AG04449 (cell line): ENCODE results near the gene SLC7A6.

Experiments
- CTCF ChIA-PET: fragments of 350-600 bp; formaldehyde crosslinking; extraction: SDS; loops from one replicate; lab custom pipeline; 2021; ENCODE audit warnings: antibody characterized with exemption; lab: Yijun Ruan, JAX
- POLR2A ChIA-PET: fragments of 400-600, 350-600 bp; formaldehyde crosslinking; extraction: SDS; loops from one replicate; lab custom pipeline; 2020; ENCODE audit warnings: antibody characterized with exemption, inconsistent platforms; lab: Yijun Ruan, JAX
- DNase-seq: peaks from one replicate; pipeline ENCODE4 v3.0.0-alpha.2; 2010; ENCODE audit warnings: low read depth, low spot score
- H3K4me3 ChIP-seq: 2 replicates; pipeline ENCODE4 v1.5.1; 2011; ENCODE audit warnings: low read depth, mild to moderate bottlenecking, control low read depth, low read length
- CTCF ChIP-seq: IDR thresholded peaks from one replicate; pipeline ENCODE4 v1.5.1; 2011; ENCODE audit warnings: mild to moderate bottlenecking, moderate library complexity, low read length, control low read depth, inconsistent platforms; ENCODE audit not compliant: insufficient read depth; ENCODE audit errors: missing control alignments

SLC7A6 gene

DNA sequence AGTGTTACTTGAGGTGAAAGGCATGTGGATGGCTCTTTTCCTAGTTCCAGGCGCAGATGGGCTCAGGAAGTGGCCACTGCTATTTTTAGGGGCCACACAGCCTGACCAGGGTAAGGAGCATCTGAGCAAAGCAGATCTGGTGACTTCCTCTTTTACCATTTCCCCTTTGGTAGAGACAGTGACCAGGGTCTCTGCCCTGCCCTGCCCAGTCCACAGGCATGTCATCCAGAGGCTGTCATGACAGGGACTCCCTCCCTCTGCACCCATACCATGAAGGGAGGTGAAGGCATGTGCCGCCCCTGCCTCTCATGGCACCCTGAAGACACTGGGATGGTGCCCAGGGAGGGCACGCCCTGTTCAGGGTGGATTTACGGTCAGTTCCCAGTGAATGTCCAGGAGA, 16.9 kb upstream of the SLC7A6 start:
- no peak overlapping the region for H3K4me3 ChIP-seq
- ChIA-PET POLR2A (interaction anchor here (1.1 kb wide), 1 partner anchor 17 kb away, joined by 3 read pairs; the partner anchor contains the start of gene SLC7A6), CTCF (interaction anchor here (1.0 to 4.3 kb wide), 4 partner anchors 10 to 81 kb away, joined by 4 to 62 read pairs (median 23); partner anchors contain the start of gene SLC7A6)
- no peak for TF ChIP-seq CTCF
- no peak for DNase-seq

GRCh38 chr16:68247932-68248331, 16.4 kb upstream of the SLC7A6 start:
- TF ChIP-seq CTCF, result no peak
- POLR2A ChIA-PET, result interaction anchor here (1.1 kb wide), 1 partner anchor 16 kb away, joined by 3 read pairs; the partner anchor contains the start of gene SLC7A6
- H3K4me3 ChIP-seq, result no peak overlapping the region
- CTCF ChIA-PET, result interaction anchor here (1.0 to 2.3 kb wide), 3 partner anchors 10 to 81 kb away, joined by 4 to 34 read pairs (median 4); partner anchors contain the start of gene SLC7A6
- DNase-seq, result no peak

DNA sequence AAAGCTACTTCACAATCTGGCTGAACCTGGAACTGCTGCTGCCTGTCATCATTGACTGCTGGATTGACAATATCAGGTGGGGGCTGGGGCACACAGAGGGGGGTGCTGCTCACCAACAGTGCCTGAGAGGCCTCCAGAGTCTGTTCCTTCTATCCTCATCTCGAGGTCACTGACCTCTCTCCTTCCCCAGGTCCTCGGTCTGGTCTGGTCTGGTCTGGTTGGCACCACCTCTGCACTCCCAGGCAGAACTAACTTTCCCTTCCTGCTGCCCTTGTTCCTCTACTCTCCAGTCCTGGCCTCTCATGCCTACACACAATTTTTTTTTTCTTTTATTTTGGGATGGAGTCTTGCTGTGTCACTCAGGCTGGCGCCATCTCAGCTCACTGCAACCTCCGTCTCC, 15.0 kb upstream of the SLC7A6 start:
- H3K4me3 ChIP-seq, result no peak overlapping the region
- ChIA-PET POLR2A (no interaction called here), CTCF (interaction anchor here (0.8 to 2.3 kb wide), 4 partner anchors 8 to 80 kb away, joined by 3 to 34 read pairs (median 3); partner anchors contain the start of gene SLC7A6)
- DNase-seq, result no peak
- TF ChIP-seq CTCF, result no peak

DNA sequence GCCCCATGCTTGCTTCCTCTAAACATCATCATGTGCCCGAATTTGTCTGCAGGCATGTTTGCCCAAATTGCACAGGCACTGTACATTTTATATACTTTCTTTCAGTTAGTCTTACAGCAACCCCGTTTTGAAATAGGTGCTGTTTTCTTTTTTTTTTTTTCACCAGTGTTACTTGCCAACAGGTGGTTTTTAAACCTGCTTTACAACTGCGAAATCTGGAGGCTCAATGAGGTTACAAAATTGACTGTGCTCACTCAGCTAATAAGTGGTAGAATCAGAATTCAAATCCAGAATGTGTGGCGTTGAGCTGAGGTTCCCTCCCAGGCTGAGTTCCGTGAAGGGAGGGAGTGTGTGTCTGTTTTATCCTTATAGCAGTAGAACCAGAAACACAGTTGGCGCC, 13.4 kb upstream of the SLC7A6 start:
- CTCF ChIA-PET, result interaction anchor here (0.8 to 6.0 kb wide), 2 partner anchors 11 to 76 kb away, joined by 3 to 70 read pairs; partner anchors contain the start of gene SLC7A6
- POLR2A ChIA-PET, result interaction anchor here (1.5 kb wide), 1 partner anchor 13 kb away, joined by 3 read pairs; the partner anchor contains the start of gene SLC7A6
- H3K4me3 ChIP-seq, result no peak overlapping the region
- TF ChIP-seq CTCF, result no peak
- no peak for DNase-seq

GRCh38 chr16:68251832-68252231, 12.5 kb upstream of the SLC7A6 start:
- ChIA-PET CTCF (interaction anchor here (0.8 to 6.0 kb wide), 4 partner anchors 10 to 76 kb away, joined by 3 to 70 read pairs (median 6); partner anchors contain the start of gene SLC7A6), POLR2A (interaction anchor here (0.9 kb wide), 1 partner anchor 12 kb away, joined by 3 read pairs; no protein-coding TSS in a partner anchor)
- H3K4me3 ChIP-seq, result no peak overlapping the region
- no peak for TF ChIP-seq CTCF
- no peak for DNase-seq

GRCh38 chr16:68252383-68252782, 11.9 kb upstream of the SLC7A6 start:
- DNase-seq, result no peak
- TF ChIP-seq CTCF, result no peak
- POLR2A ChIA-PET, result no interaction called here
- H3K4me3 ChIP-seq, result no peak overlapping the region
- CTCF ChIA-PET, result interaction anchor here (1.4 to 6.0 kb wide), 3 partner anchors 10 to 76 kb away, joined by 5 to 70 read pairs (median 6); partner anchors contain the start of gene SLC7A6
